Stimulated activated CD4-positive, alpha-beta T cell treated with anti-CD3 and anti-CD28 coated beads, Interleukin-15, amount 100 ng/mL, for 24 hours (primary cell): ENCODE data around the gene CPNE7.
"Not testable (repeated sequence)": the region's sequence is repeated elsewhere in the genome, so short reads cannot be mapped to it uniquely, and the experiment has no call there.

Experiments used
- DNase-seq: peaks from one replicate; pipeline ENCODE4 v3.0.0-alpha.2; 2020

The CPNE7 gene

DNA sequence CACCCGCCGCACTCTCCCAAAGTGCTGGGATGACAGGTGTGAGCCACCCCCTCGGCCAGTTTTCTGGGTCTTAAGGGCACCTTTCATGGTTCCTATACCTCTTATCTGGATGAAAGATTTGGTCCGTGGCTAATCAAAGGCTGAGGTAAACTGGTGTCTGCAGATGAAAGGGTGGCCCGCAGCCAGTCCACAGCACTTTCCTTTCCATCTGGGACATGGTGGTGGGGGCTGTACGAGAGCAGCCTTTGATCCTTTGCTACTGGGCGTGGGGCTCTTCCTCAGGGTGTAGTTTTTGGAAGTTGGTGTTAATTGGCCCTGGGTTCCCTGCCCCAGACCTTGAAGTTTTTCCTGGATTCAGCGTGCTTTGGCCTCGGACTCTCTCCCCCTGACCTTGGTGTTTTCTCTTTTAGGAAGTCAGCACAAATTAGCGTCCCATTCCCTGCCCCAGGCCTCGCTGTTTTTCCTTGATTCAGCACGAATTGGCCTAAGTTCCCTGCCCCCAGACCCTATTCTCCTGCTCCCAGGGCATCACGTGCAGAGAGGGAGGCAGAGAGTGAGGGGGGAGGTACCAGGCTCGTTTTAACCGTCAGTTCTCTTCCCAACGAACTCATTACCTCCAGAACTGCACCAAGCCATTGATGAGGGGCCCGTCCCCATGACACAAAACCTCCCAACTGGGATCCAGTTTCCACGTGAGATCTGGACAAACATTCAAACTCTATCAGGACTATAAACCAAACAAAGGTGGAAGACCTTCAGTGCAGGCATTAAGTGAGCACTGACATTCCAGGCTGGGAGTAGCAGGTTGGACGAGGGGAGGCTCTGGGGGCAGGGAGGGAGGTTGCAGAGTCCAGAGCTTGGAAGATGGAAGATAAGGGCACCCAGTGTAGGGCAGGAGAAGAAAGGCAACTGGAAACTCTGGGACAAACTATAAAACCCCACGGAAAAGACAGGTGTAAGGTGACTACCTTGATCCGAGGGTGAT is 49.5 kb downstream of the CPNE7 start:
- DNase-seq: no peak

- no peak for DNase-seq
These were observed 54.5 kb downstream of the CPNE7 start for GRCh38 chr16:89629827-89630610.

DNA sequence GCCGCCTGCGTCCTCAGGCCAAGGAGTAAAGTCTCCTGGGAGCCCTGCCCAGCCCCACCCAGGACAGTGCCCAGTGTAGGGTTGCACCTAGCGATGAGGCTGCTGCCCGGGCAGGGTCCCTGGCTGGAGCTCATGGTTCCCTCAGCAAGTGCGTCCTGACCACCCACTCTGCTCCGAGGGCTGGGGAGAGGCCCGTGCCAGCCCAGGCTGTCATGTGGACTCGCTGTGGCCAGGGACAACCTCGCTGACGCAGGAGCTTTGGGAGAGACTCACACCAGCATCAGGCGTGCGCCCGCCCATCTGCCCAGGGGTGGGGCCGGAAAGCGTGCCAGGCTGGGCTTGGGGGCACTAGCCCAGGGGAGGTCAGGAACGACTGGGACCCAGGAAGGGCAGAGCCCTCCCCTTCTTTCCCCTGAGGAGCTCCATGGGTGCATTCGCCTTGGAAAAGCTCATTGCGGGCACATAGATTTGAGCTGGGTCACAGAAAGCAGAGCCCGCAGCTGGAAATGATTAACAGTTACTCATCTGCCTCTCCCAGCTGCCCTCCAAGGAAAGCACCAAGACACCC is 57.6 kb downstream of the CPNE7 start:
- no peak for DNase-seq

DNA sequence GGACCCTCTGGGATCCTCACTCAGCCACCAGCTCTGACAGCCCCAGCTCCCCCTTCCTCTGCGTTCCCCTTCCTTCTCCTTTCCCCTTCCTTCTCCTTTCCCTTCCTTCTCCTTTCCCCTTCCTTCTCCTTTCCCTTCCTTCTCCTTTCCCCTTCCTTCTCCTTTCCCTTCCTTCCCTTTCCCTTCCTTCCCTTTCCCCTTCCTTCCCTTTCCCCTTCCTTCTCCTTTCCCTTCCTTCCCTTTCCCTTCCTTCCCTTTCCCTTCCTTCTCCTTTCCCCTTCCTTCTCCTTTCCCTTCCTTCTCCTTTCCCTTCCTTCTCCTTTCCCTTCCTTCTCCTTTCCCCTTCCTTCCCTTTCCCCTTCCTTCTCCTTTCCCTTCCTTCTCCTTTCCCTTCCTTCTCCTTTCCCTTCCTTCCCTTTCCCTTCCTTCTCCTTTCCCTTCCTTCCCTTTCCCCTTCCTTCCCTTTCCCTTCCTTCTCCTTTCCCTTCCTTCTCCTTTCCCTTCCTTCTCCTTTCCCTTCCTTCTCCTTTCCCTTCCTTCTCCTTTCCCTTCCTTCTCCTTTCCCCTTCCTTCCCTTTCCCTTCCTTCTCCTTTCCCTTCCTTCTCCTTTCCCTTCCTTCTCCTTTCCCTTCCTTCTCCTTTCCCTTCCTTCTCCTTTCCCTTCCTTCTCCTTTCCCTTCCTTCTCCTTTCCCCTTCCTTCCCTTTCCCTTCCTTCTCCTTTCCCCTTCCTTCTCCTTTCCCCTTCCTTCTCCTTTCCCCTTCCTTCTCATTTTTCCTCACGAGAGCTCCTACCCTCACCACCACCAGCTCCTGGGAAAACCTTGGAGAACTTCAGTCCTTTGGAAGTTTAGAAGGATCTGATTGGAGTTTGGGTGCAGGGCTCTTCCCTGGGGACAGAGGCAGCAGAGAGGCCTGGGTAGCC is 59.2 kb downstream of the CPNE7 start:
- not testable (repeated sequence) for DNase-seq

- DNase-seq: no peak
These were observed 61.1 kb downstream of the CPNE7 start for GRCh38 chr16:89636663-89637062.

DNA sequence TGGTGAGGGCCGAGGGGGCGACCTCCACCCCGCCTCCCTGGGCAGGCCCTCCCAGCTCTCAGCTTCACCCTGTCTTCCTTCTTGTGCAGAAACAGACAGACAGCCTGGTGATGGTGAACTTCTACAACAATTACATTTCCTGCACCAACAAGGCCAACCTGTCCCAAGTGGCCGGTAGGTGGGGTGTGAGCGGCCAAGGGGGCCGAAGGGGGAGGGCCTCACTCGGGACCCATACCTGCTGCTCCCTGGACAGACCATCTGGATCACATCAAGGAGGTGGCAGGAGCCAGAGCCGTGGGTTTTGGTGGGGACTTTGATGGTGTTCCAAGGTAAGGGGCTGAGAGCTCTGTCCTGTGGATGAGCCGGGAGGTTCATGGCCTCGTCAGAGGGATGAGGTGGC is 61.8 kb downstream of the CPNE7 start:
- no peak for DNase-seq

DNA sequence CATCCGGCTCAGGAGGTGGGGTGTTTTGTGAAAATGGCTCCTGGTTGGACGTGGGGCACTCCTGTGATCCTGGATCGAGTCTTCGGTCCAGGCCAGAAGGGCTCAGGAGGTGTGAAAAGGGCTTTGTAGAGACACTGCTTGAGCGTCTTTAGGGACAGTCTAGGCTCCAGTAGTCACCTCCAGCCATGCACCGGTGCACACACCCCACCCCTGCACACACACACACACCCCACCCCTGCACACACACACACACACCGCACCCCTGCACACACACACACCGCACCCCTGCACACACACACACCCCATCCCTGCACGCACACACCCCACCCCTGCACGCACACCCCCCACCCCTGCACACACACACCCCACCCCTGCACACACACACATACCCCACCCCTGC is 62.9 kb downstream of the CPNE7 start:
- no peak for DNase-seq

DNA sequence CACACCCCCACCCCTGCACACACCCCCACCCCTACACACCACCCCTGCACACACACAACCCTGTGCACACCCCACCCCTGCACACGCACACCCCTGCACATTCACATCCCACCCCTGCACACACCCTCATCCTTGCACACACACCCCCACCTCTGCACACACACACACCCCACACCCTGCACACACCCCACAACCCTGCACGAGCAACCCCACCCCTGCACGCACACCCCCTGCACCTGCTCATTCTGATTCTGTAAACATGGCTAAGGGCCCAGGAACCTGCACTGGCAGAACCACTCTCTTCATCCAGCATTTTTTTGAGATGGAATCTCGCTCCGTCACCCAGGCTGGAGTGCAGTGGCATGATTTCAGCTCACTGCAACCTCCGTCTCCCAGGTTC is 63.8 kb downstream of the CPNE7 start:
- DNase-seq: no peak

GRCh38 chr16:89641458-89642119 is 66.0 kb downstream of the CPNE7 start:
- DNase-seq: no peak

- DNase-seq: no peak
These were observed 67.0 kb downstream of the CPNE7 start for GRCh38 chr16:89642574-89642973.

DNA sequence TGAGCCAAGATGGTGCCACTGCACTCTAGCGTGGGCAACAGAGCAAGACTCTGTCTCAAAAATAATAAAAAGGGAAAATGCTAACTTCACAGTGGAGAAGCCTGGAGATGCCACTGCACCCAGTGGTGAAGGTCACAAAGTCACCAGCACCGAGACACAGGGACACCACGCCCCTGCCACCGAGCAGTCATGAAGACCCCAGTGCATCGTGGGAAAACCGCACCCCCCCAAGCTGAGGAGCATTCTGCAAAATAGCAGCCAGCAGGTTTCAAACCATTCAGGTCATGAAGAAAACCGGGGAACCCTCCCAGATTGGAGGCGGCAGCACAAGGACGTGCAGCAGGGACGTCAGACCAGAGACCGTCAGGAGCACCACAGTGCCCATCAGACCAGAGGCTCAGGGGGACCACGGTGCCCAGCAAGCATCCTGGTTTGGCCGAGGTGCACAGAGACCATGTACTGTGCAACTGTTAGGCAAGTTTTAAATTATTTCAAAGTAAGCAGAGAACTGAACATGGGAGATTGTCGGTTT is 68.3 kb downstream of the CPNE7 start:
- DNase-seq: no peak

DNA sequence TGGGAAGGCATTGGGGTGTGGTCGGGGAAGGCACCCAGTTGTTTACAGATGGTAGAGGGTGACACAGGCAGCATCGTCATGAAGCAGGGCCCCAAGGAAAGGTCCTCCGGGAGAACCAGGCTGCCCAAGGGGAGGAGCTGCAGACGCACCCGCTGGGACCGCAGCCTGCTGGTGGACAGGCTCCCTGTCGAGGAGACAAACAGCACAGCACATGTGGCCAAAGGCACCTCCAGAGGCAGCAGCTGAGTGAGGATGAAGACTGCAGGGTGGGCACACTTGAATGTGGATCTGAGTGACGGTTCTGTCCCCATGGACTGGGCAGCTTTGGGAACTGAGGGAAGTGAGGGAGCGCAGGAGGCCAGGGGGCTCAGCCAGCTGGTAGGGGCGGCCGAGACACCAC is 69.6 kb downstream of the CPNE7 start:
- DNase-seq: no peak

GRCh38 chr16:89646270-89646669 is 70.7 kb downstream of the CPNE7 start:
- DNase-seq: no peak
